Mucosa of descending colon (tissue), 3 donors: Measurements from ENCODE around the gene AKAP7. TPM values are rescaled to one million over a fixed set of nuclear protein-coding genes. Genes with fewer than 3 reads are reported as not detected.

ENCODE experiments used
- ATAC-seq: fragments of 200-7000 bp; cut with Tn5 transposase; one replicate; pipeline ENCODE4 v1.9.1; 2020; ENCODE audit warnings: mild to moderate bottlenecking, moderate library complexity
- DNase-seq, 3 donors: peaks; one replicate each; pipeline ENCODE4 v3.0.0-alpha.2; 2020
- H3K36me3 ChIP-seq: fragments of 200-600 bp; one replicate; pipeline ENCODE4 v1.8.0; 2021; ENCODE audit warnings: low read depth, mild to moderate bottlenecking
- H3K4me1 ChIP-seq: fragments of 200-600 bp; one replicate; pipeline ENCODE4 v1.8.0; 2021; ENCODE audit warnings: low read depth, mild to moderate bottlenecking
- H3K4me3 ChIP-seq: fragments of 200-600 bp; one replicate; pipeline ENCODE4 v1.8.0; 2021; ENCODE audit warnings: mild to moderate bottlenecking
- H3K9me3 ChIP-seq: fragments of 200-600 bp; one replicate; pipeline ENCODE4 v1.8.0; 2021; ENCODE audit warnings: mild to moderate bottlenecking
- CTCF ChIP-seq: fragments of 200-600 bp; IDR thresholded peaks from one replicate; pipeline ENCODE4 v1.8.0; 2022; ENCODE audit warnings: antibody characterized with exemption, mild to moderate bottlenecking
- intact Hi-C, 2 donors: fragments of 100-400 bp; cut with DNase I in 1 of 2; cut with micrococcal nuclease in 1 of 2; formaldehyde crosslinking; loops; one replicate each; pipeline versions ENCODE4 v1.11.0 to v1.11.1; 2022; cut with DNase I, micrococcal nuclease
- total RNA-seq, 3 donors: library from RNA; stranded (reverse); fragmentation: NEBNext Ultra II Directional in 2 of 3; extraction: Animal tissue kit (Norgen Biotek cat#: 25700) in 2 of 3; gene quantifications; one replicate each; pipeline versions ENCODE4 v1.2.1 to v1.2.4, GENCODE V29; 2021 to 2023
- donor health status: DM: no; HTN: no; CAD: no; lungs with moderate emphysema.
- donor health status: DM: no; HTN: no; CAD: no.
- donor health status: DM: no; HTN: yes; CAD: no.

The AKAP7 gene
- total RNA-seq, 3 donors from 2014 or later: 13.0 to 21.9 (median 15.3) TPM

- intact Hi-C loops: no loop called here
- H3K36me3 ChIP-seq: no peaks in the 10 kb centered on the region
- TF ChIP-seq CTCF: no peak
- no peaks in the 10 kb centered on the region for H3K4me1 ChIP-seq
- H3K9me3 ChIP-seq: no peaks in the 10 kb centered on the region
- H3K4me3 ChIP-seq: no peak overlapping the region
- no peak for DNase-seq
- ATAC-seq: no peak
These were observed 24.3 kb downstream of the AKAP7 start for GRCh38 chr6:131159578-131159977.

GRCh38 chr6:131160254-131160758, 25.0 kb downstream of the AKAP7 start:
- no peak for ATAC-seq
- TF ChIP-seq CTCF: no peak
- no peak for DNase-seq
- H3K4me3 ChIP-seq: no peak overlapping the region
- intact Hi-C loops: no loop called here
- no peaks in the 10 kb centered on the region for H3K4me1 ChIP-seq
- no peaks in the 10 kb centered on the region for H3K36me3 ChIP-seq
- H3K9me3 ChIP-seq: no peaks in the 10 kb centered on the region

GRCh38 chr6:131161987-131162386, 26.7 kb downstream of the AKAP7 start:
- H3K9me3 ChIP-seq: no peaks in the 10 kb centered on the region
- DNase-seq (no peak), ATAC-seq (no peak)
- no peaks in the 10 kb centered on the region for H3K4me1 ChIP-seq
- no peak for TF ChIP-seq CTCF
- intact Hi-C loops: no loop called here
- no peaks in the 10 kb centered on the region for H3K36me3 ChIP-seq
- H3K4me3 ChIP-seq: no peak overlapping the region

- H3K4me3 ChIP-seq: no peak overlapping the region
- intact Hi-C loops: no loop called here
- H3K4me1 ChIP-seq: no peaks in the 10 kb centered on the region
- TF ChIP-seq CTCF: no peak
- no peak for DNase-seq
- no peaks in the 10 kb centered on the region for H3K36me3 ChIP-seq
- no peak for ATAC-seq
- no peaks in the 10 kb centered on the region for H3K9me3 ChIP-seq
These were observed 28.6 kb downstream of the AKAP7 start for GRCh38 chr6:131163886-131164285.

- Histone ChIP-seq H3K36me3 (no peaks in the 10 kb centered on the region), H3K4me3 (no peak overlapping the region), H3K4me1 (no peaks in the 10 kb centered on the region), H3K9me3 (no peaks in the 10 kb centered on the region)
- TF ChIP-seq CTCF: no peak
- intact Hi-C loops: no loop called here
- ATAC-seq (no peak), DNase-seq (no peak)
These were observed 29.2 kb downstream of the AKAP7 start for GRCh38 chr6:131164506-131164905.

- DNase-seq: no peak
- no peak for ATAC-seq
- intact Hi-C loops: no loop called here
These were observed 32.5 kb downstream of the AKAP7 start for GRCh38 chr6:131167773-131168172.

More at GRCh38 chr6:131167773-131168172, 32.5 kb downstream of the AKAP7 start:
- Histone ChIP-seq H3K4me1 (no peaks in the 10 kb centered on the region), H3K9me3 (no peaks in the 10 kb centered on the region), H3K36me3 (no peaks in the 10 kb centered on the region), H3K4me3 (no peak overlapping the region)
- TF ChIP-seq CTCF: no peak
